Parathyroid adenoma (tissue), 2 donors: ENCODE data around the gene RBSN.

Source experiments
- H2AFZ ChIP-seq: fragments of 300-600 bp; sonication (generic); one replicate; pipeline ENCODE4 v1.7.0; 2017; ENCODE audit warnings: antibody characterized with exemption, mild to moderate bottlenecking
- H3K27ac ChIP-seq: fragments of 300-600 bp; sonication (generic); one replicate; pipeline ENCODE4 v1.7.0; 2017
- H3K27me3 ChIP-seq: fragments of 300-600 bp; sonication (generic); one replicate; pipeline ENCODE4 v1.7.0; 2017; ENCODE audit warnings: low read length; ENCODE audit not compliant: control insufficient read depth, insufficient read depth
- H3K36me3 ChIP-seq: fragments of 300-600 bp; sonication (generic); one replicate; pipeline ENCODE4 v1.7.0; 2017; ENCODE audit warnings: low read length; ENCODE audit not compliant: control insufficient read depth, insufficient read depth
- H3K4me1 ChIP-seq: fragments of 300-600 bp; sonication (generic); one replicate; pipeline ENCODE4 v1.7.0; 2017; ENCODE audit warnings: control low read depth
- H3K4me2 ChIP-seq: fragments of 300-600 bp; sonication (generic); one replicate; pipeline ENCODE4 v1.7.0; 2017; ENCODE audit warnings: low read length
- H3K4me3 ChIP-seq: fragments of 300-600 bp; sonication (generic); one replicate; pipeline ENCODE4 v1.7.0; 2017; ENCODE audit warnings: low read depth, low read length
- H3K79me2 ChIP-seq: fragments of 300-600 bp; sonication (generic); one replicate; pipeline ENCODE4 v1.7.0; 2017; ENCODE audit warnings: control low read depth
- H3K9ac ChIP-seq: fragments of 300-600 bp; sonication (generic); one replicate; pipeline ENCODE4 v1.7.0; 2017; ENCODE audit warnings: mild to moderate bottlenecking
- H3K9me3 ChIP-seq: fragments of 300-600 bp; sonication (generic); one replicate; pipeline ENCODE4 v1.7.0; 2017; ENCODE audit warnings: low read length; ENCODE audit not compliant: control insufficient read depth
- CTCF ChIP-seq: fragments of 300-600 bp; sonication (generic); IDR thresholded peaks from one replicate; pipeline ENCODE4 v1.7.0; 2017; ENCODE audit warnings: antibody characterized with exemption, mild to moderate bottlenecking
- donor health status: primary hyperparathyroidism.

Gene RBSN

GRCh38 chr3:15114466-15115358, 15.8 kb upstream of the RBSN start:
- Histone ChIP-seq H3K4me3 (no peak overlapping the region), H3K9ac (no peak overlapping the region), H3K9me3 (no peaks in the 10 kb centered on the region), H3K27me3 (no peaks in the 10 kb centered on the region), H3K27ac (no peak overlapping the region), H3K36me3 (no peaks in the 10 kb centered on the region), H3K79me2 (no peaks in the 10 kb centered on the region), H2AFZ (no peak overlapping the region), H3K4me1 (no peaks in the 10 kb centered on the region), H3K4me2 (no peak overlapping the region)
- TF ChIP-seq CTCF, result no peak

- TF ChIP-seq CTCF, result no peak
- H3K36me3 ChIP-seq, result no peaks in the 10 kb centered on the region
- H3K4me3 ChIP-seq, result no peak overlapping the region
- no peak overlapping the region for H3K27ac ChIP-seq
- no peak overlapping the region for H3K9ac ChIP-seq
- H3K9me3 ChIP-seq, result no peaks in the 10 kb centered on the region
- no peaks in the 10 kb centered on the region for H3K27me3 ChIP-seq
- no peaks in the 10 kb centered on the region for H3K4me1 ChIP-seq
- H2AFZ ChIP-seq, result no peak overlapping the region
- H3K4me2 ChIP-seq, result no peak overlapping the region
- no peaks in the 10 kb centered on the region for H3K79me2 ChIP-seq
These were observed 14.9 kb upstream of the RBSN start for GRCh38 chr3:15113884-15114283.

- Histone ChIP-seq H3K79me2 (no peaks in the 10 kb centered on the region), H3K27ac (no peak overlapping the region), H3K4me2 (no peak overlapping the region), H3K36me3 (no peaks in the 10 kb centered on the region), H3K4me3 (no peak overlapping the region), H2AFZ (no peak overlapping the region), H3K27me3 (no peaks in the 10 kb centered on the region), H3K9ac (no peak overlapping the region), H3K4me1 (no peaks in the 10 kb centered on the region), H3K9me3 (no peaks in the 10 kb centered on the region)
- TF ChIP-seq CTCF, result no peak
These were observed 14.5 kb upstream of the RBSN start for GRCh38 chr3:15113471-15113870.

GRCh38 chr3:15112011-15112410, 13.1 kb upstream of the RBSN start:
- Histone ChIP-seq H3K27ac (no peak overlapping the region), H3K36me3 (no peaks in the 10 kb centered on the region), H3K9me3 (no peaks in the 10 kb centered on the region), H3K4me1 (no peaks in the 10 kb centered on the region), H3K79me2 (no peaks in the 10 kb centered on the region), H3K27me3 (no peaks in the 10 kb centered on the region), H3K9ac (no peak overlapping the region), H2AFZ (no peak overlapping the region), H3K4me2 (no peak overlapping the region), H3K4me3 (no peak overlapping the region)
- no peak for TF ChIP-seq CTCF

- no peak overlapping the region for H3K9ac ChIP-seq
- H3K9me3 ChIP-seq, result no peaks in the 10 kb centered on the region
- H3K4me2 ChIP-seq, result no peak overlapping the region
- H3K4me3 ChIP-seq, result no peak overlapping the region
- no peaks in the 10 kb centered on the region for H3K27me3 ChIP-seq
- H2AFZ ChIP-seq, result no peak overlapping the region
- H3K36me3 ChIP-seq, result no peaks in the 10 kb centered on the region
- H3K27ac ChIP-seq, result no peak overlapping the region
- TF ChIP-seq CTCF, result no peak
- H3K79me2 ChIP-seq, result no peaks in the 10 kb centered on the region
- H3K4me1 ChIP-seq, result no peaks in the 10 kb centered on the region
These were observed 11.3 kb upstream of the RBSN start for GRCh38 chr3:15110206-15110605.
